Panc1 (cell line): ENCODE data around the gene TOP1. TPM values are rescaled to one million over a fixed set of nuclear protein-coding genes. Genes with fewer than 3 reads are reported as not detected.

Source experiments
- ATAC-seq: fragments of 200-7000 bp; cut with Tn5 transposase; 2 replicates; pipeline ENCODE4 v1.9.1; 2020; ENCODE audit warnings: mild to moderate bottlenecking, moderate library complexity
- BruUV-seq: library from RNA; stranded (reverse); fragments of 400-500 nt; replicated peaks from 2 replicates; lab custom pipeline; 2021; lab: Mats Ljungman, UMichigan
- CTCF ChIA-PET: fragments of 300-600 bp; sonication (Branson Sonifier 250); formaldehyde crosslinking; loops from one replicate; lab custom pipeline; 2022; ENCODE audit warnings: antibody characterized with exemption; lab: Charles Lee
- POLR2A ChIA-PET: fragments of 300-600 bp; sonication (Branson Sonifier 250); formaldehyde crosslinking; loops from one replicate; lab custom pipeline; 2022; ENCODE audit warnings: antibody characterized with exemption; lab: Charles Lee
- DNase-seq: peaks from one replicate; pipeline ENCODE4 v3.0.0-alpha.2; 2010; ENCODE audit warnings: low read depth, low spot score
- H3K27ac ChIP-seq: 2 replicates; pipeline ENCODE4 v1.5.1; 2011; ENCODE audit warnings: mild to moderate bottlenecking, low read length, inconsistent platforms
- H3K27me3 ChIP-seq: fragments of 200-500 bp; sonication (Bioruptor generic); 2 replicates; pipeline ENCODE4 v1.6.0; 2014; ENCODE audit warnings: low read length, inconsistent platforms; ENCODE audit not compliant: control insufficient read depth, insufficient read depth
- H3K36me3 ChIP-seq: fragments of 200-500 bp; sonication (Bioruptor generic); 2 replicates; pipeline ENCODE4 v1.5.1; 2014; ENCODE audit warnings: inconsistent platforms, mild to moderate bottlenecking, low read length, moderate library complexity; ENCODE audit not compliant: control insufficient read depth, insufficient read depth
- H3K4me1 ChIP-seq: 2 replicates; pipeline ENCODE4 v1.5.1; 2011; ENCODE audit warnings: inconsistent platforms, mild to moderate bottlenecking, low read length, moderate library complexity; ENCODE audit not compliant: control insufficient read depth, insufficient read depth
- H3K4me3 ChIP-seq, 2 experiments: 2 replicates each; pipeline ENCODE4 v1.5.1; 2011 to 2012; ENCODE audit warnings: low read depth in 2 of 2, low read length in 2 of 2, mild to moderate bottlenecking in 2 of 2, inconsistent platforms in 1 of 2, moderate library complexity in 1 of 2
- H3K9me3 ChIP-seq: fragments of 200-500 bp; sonication (Bioruptor generic); 2 replicates; pipeline ENCODE4 v1.5.1; 2014; ENCODE audit warnings: low read depth, mild to moderate bottlenecking, inconsistent platforms, low read length, moderate library complexity; ENCODE audit not compliant: control insufficient read depth, insufficient read depth
- CTCF ChIP-seq: fragments of 450-650 bp; IDR thresholded peaks from 2 replicates; pipeline ENCODE4 v1.5.1; 2017; ENCODE audit warnings: mild to moderate bottlenecking
- POLR2AphosphoS5 ChIP-seq: IDR thresholded peaks from 2 replicates; pipeline ENCODE4 v1.6.1; 2012; ENCODE audit warnings: mild to moderate bottlenecking, low read depth, low read length, moderate library complexity
- REST ChIP-seq, 2 experiments: IDR thresholded peaks; 2 replicates each; pipeline ENCODE4 v1.6.1; 2011 to 2012; ENCODE audit warnings: low read depth in 2 of 2, control low read depth in 1 of 2, low read length in 1 of 2, mild to moderate bottlenecking in 1 of 2, moderate library complexity in 1 of 2; ENCODE audit not compliant: insufficient read depth in 1 of 2
- SIN3A ChIP-seq: IDR thresholded peaks from 2 replicates; pipeline ENCODE4 v1.6.1; 2012; ENCODE audit warnings: low read depth, mild to moderate bottlenecking, low read length, moderate library complexity, borderline replicate concordance; ENCODE audit not compliant: insufficient read depth
- TCF7L2 ChIP-seq: IDR thresholded peaks from 2 replicates; pipeline ENCODE4 v1.6.1; 2011; ENCODE audit warnings: mild to moderate bottlenecking, low read depth, low read length, inconsistent platforms
- in situ Hi-C: cut with HindIII; loops from 2 replicates; pipeline ENCODE4 v1.10.0; 2016; ENCODE audit warnings: low sequenced_read_pairs, low pct_unique_long_range_greater_than_20kb
- intact Hi-C: fragments of 100-400 bp; cut with micrococcal nuclease; formaldehyde crosslinking; loops from one replicate; pipeline ENCODE4 v1.10.0; 2022; ENCODE audit not compliant: unreplicated experiment
- total RNA-seq: library from RNA; stranded (reverse); gene quantifications from one replicate; pipeline ENCODE4 v1.2.1, GENCODE V29; 2021; ENCODE audit not compliant: unreplicated experiment

TOP1 gene
- total RNA-seq, 1 experiment from 2014 or later: 65.2 TPM

GRCh38 chr20:41045671-41046070 lies 17.0 kb downstream of the TOP1 start:
- Histone ChIP-seq H3K4me3 (no peak overlapping the region), H3K27me3 (no peaks in the 10 kb centered on the region), H3K27ac (no peak overlapping the region), H3K9me3 (no peaks in the 10 kb centered on the region), H3K36me3 (no peaks in the 10 kb centered on the region), H3K4me1 (peaks cover 36% of the 10 kb centered on the region)
- ChIA-PET POLR2A (no interaction called here), CTCF (interaction anchor here (1.1 kb wide), 1 partner anchor 55 kb away, joined by 4 read pairs; no protein-coding TSS in a partner anchor)
- BruUV-seq: no TSS peak
- intact Hi-C loops: no loop called here
- ATAC-seq (no peak), DNase-seq (no peak)
- TF ChIP-seq TCF7L2 (no peak), SIN3A (no peak), POLR2AphosphoS5 (no peak), REST (IDR thresholded peaks at IDR 0.05; ENCODE audit: insufficient read depth in 1 of 2, low read depth in 2 of 2, low read length in 1 of 2) (no peak), CTCF (no peak)
- in situ Hi-C loops: no loop called here

- no peak for ATAC-seq
- Histone ChIP-seq H3K36me3 (no peaks in the 10 kb centered on the region), H3K4me3 (no peak overlapping the region), H3K27ac (no peak overlapping the region), H3K4me1 (peaks cover 36% of the 10 kb centered on the region), H3K9me3 (no peaks in the 10 kb centered on the region), H3K27me3 (no peaks in the 10 kb centered on the region)
- intact Hi-C loops (no loop called here), in situ Hi-C loops (no loop called here)
- BruUV-seq: no TSS peak
- no peak for DNase-seq
- TF ChIP-seq POLR2AphosphoS5 (no peak), SIN3A (no peak), CTCF (no peak), REST (IDR thresholded peaks at IDR 0.05; ENCODE audit: insufficient read depth in 1 of 2, low read depth in 2 of 2, low read length in 1 of 2) (no peak), TCF7L2 (no peak)
- ChIA-PET CTCF (interaction anchor here (1.1 kb wide), 1 partner anchor 56 kb away, joined by 4 read pairs; no protein-coding TSS in a partner anchor), POLR2A (interaction anchor here (0.5 kb wide), 1 partner anchor 64 kb away, joined by 7 read pairs; no protein-coding TSS in a partner anchor)
Observed at GRCh38 chr20:41046716-41047115, 18.1 kb downstream of the TOP1 start.
